HepG2 (cell line): ENCODE measurements around the gene AHSG. TPM values are rescaled to one million over a fixed set of nuclear protein-coding genes. Genes with fewer than 3 reads are reported as not detected.
A peak's percentile ranks its signal among the peaks of the same experiment; 100 is the strongest.

ENCODE experiments used
- ARHGAP35 ChIP-seq: sonication (generic); formaldehyde crosslinking; IDR thresholded peaks from 2 replicates; pipeline ENCODE4 v1.9.0; 2022; ENCODE audit warnings: mild to moderate bottlenecking, inconsistent platforms, moderate library complexity, missing genetic modification reagents, borderline replicate concordance
- CEBPG ChIP-seq: IDR thresholded peaks from 2 replicates; pipeline ENCODE4 v1.6.1; 2016
- CHD4 ChIP-seq: fragments of 200-600 bp; sonication (generic); IDR thresholded peaks from 2 replicates; pipeline ENCODE4 v1.7.0; 2017; ENCODE audit warnings: mild to moderate bottlenecking, low read length, borderline replicate concordance
- DRAP1 ChIP-seq: IDR thresholded peaks from 2 replicates; pipeline ENCODE4 v1.6.1; 2016; ENCODE audit warnings: missing genetic modification reagents, missing compliant biosample characterization
- FOXM1 ChIP-seq: sonication (generic); formaldehyde crosslinking; IDR thresholded peaks from 2 replicates; pipeline ENCODE4 v1.5.0; 2020; ENCODE audit warnings: missing genetic modification reagents
- GMEB2 ChIP-seq: IDR thresholded peaks from 2 replicates; pipeline ENCODE4 v1.6.1; 2016; ENCODE audit warnings: missing biosample characterization, missing genetic modification reagents, low read depth
- GRHL1 ChIP-seq: sonication (generic); formaldehyde crosslinking; conservative IDR thresholded peaks from 2 replicates; pipeline ENCODE4 v1.8.0; 2022; ENCODE audit warnings: missing genetic modification reagents
- MBD4 ChIP-seq: IDR thresholded peaks from 2 replicates; pipeline ENCODE4 v1.6.1; 2012; ENCODE audit warnings: low read length, inconsistent platforms, borderline replicate concordance
- NAIF1 ChIP-seq: sonication (generic); formaldehyde crosslinking; IDR thresholded peaks from 2 replicates; pipeline ENCODE4 v1.5.0; 2020; ENCODE audit warnings: mild to moderate bottlenecking, missing genetic modification reagents, borderline replicate concordance
- NCOA1 ChIP-seq: sonication (generic); formaldehyde crosslinking; IDR thresholded peaks from 2 replicates; pipeline ENCODE4 v1.9.0; 2021; ENCODE audit warnings: missing genetic modification reagents
- PPARG ChIP-seq: conservative IDR thresholded peaks from 2 replicates; pipeline ENCODE4 v1.6.1; 2016; ENCODE audit warnings: missing biosample characterization, missing genetic modification reagents
- RARG ChIP-seq: sonication (generic); formaldehyde crosslinking; IDR thresholded peaks from 2 replicates; pipeline ENCODE4 v1.4.0; 2020; ENCODE audit warnings: low read depth, mild to moderate bottlenecking, missing genetic modification reagents
- SOX13 ChIP-seq, 3 experiments: fragments of 450-650 bp in 1 of 3; sonication (generic) in 1 of 3; formaldehyde crosslinking in 1 of 3; IDR thresholded peaks in 2 of 3; conservative IDR thresholded peaks in 1 of 3; 2 replicates each; pipeline versions ENCODE4 v1.5.0 to v1.6.1; 2016 to 2020; ENCODE audit warnings: antibody characterized with exemption in 1 of 3, mild to moderate bottlenecking in 1 of 3, missing compliant biosample characterization in 1 of 3, missing genetic modification reagents in 1 of 3, moderate library complexity in 1 of 3
- SRSF9 ChIP-seq: fragments of 200-400 bp; formaldehyde crosslinking; IDR thresholded peaks from 2 replicates; pipeline ENCODE4 v1.6.1; 2018; ENCODE audit warnings: borderline replicate concordance, mild to moderate bottlenecking, low read depth, low read length; ENCODE audit not compliant: insufficient read depth, poor library complexity, severe bottlenecking
- YEATS2 ChIP-seq: sonication (generic); formaldehyde crosslinking; IDR thresholded peaks from 2 replicates; pipeline ENCODE4 v1.4.0; 2020; ENCODE audit warnings: missing genetic modification reagents, borderline replicate concordance
- ZFP91 ChIP-seq: sonication (generic); formaldehyde crosslinking; IDR thresholded peaks from 2 replicates; pipeline ENCODE4 v1.9.0; 2022; ENCODE audit warnings: missing genetic modification reagents, mild to moderate bottlenecking, borderline replicate concordance
- ZNF335 ChIP-seq: sonication (generic); formaldehyde crosslinking; IDR thresholded peaks from 2 replicates; pipeline ENCODE4 v1.4.0; 2020; ENCODE audit warnings: missing genetic modification reagents
- ZNF550 ChIP-seq: sonication (generic); formaldehyde crosslinking; IDR thresholded peaks from 2 replicates; pipeline ENCODE4 v1.4.0; 2020; ENCODE audit warnings: mild to moderate bottlenecking, missing genetic modification reagents, borderline replicate concordance
- ZSCAN29 ChIP-seq: sonication (generic); formaldehyde crosslinking; conservative IDR thresholded peaks from 2 replicates; pipeline ENCODE4 v1.4.0; 2020; ENCODE audit warnings: mild to moderate bottlenecking, missing genetic modification reagents
- polyA plus RNA-seq, 8 experiments: library from polyadenylated mRNA; depleted of rRNA in 3 of 8; stranded (reverse) in 7 of 8; unstranded in 1 of 8; fragments of >200 nt; fragmentation: Illumina TruSeq in 4 of 8; extraction: Trizol in 4 of 8; gene quantifications; 2 replicates each; pipeline versions ENCODE4 v1.2.1 to v1.2.3, GENCODE V29; 2011 to 2016; ENCODE audit warnings: low read depth in 4 of 8, missing spikeins in 1 of 8, mixed read lengths in 1 of 8; ENCODE audit not compliant: insufficient read depth in 1 of 8
- total RNA-seq, 5 experiments: library from RNA; depleted of rRNA; stranded (reverse); fragments of >200 nt; fragmentation: Illumina TruSeq; extraction: Trizol; gene quantifications; 2 replicates each; pipeline ENCODE4 v1.2.3, GENCODE V29; 2016; ENCODE audit warnings: low read depth in 1 of 5
- TF ChIP-seq, protein P1 (sequence below): sonication (generic); formaldehyde crosslinking; IDR thresholded peaks from 2 replicates; pipeline ENCODE4 v1.5.0; 2020; ENCODE audit warnings: mild to moderate bottlenecking, missing genetic modification reagents, borderline replicate concordance

The AHSG gene
- total and polyA plus RNA-seq, 2 of the 13 experiments (the other 11 are each of a cell fraction or from before 2014, with no cell fraction given), result 2,043 to 19,152 TPM

DNA sequence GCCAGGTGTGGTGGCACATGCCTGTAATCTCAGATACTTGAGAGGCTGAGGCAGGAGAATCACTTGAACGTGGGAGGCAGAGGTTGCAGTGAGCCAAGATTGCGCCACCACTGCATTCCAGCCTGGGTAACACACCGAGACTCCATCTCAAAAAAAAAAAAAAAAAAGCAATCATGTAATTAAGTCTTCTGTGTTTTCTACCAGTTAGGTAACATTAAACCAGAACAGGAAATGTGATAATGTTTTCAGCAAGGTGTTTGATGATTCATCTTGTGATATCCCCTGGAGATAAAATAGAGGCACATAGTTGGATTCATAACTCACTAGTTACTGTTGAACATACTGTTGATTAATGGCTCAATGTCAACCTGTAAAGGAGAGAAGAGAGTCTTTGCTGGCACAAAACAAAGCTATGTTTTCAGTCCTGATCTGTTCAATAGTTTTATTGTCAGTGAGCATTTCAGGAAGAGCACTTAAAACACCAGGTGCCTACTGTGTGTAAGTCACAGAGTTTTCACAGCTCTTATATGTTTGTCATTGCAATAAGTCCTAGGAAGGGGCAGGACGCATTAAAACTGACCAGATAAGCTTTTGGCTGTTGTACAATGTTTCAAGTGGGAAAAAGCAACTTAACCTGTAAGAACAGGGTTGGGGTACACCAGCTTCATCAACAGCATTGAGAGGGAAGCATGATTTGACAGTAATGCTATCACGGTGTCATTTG lies 22.8 kb upstream of the AHSG start (continued):
- TF ChIP-seq GRHL1, result no peak
- no peak for TF ChIP-seq ZNF335 (CRISPR knock-in tag)
- no peak for TF ChIP-seq ZNF550 (CRISPR knock-in tag)
- no peak for TF ChIP-seq ARHGAP35 (CRISPR knock-in tag)
- TF ChIP-seq MBD4, result no peak
- no peak for TF ChIP-seq YEATS2 (CRISPR knock-in tag)
- TF ChIP-seq, protein P1, sequence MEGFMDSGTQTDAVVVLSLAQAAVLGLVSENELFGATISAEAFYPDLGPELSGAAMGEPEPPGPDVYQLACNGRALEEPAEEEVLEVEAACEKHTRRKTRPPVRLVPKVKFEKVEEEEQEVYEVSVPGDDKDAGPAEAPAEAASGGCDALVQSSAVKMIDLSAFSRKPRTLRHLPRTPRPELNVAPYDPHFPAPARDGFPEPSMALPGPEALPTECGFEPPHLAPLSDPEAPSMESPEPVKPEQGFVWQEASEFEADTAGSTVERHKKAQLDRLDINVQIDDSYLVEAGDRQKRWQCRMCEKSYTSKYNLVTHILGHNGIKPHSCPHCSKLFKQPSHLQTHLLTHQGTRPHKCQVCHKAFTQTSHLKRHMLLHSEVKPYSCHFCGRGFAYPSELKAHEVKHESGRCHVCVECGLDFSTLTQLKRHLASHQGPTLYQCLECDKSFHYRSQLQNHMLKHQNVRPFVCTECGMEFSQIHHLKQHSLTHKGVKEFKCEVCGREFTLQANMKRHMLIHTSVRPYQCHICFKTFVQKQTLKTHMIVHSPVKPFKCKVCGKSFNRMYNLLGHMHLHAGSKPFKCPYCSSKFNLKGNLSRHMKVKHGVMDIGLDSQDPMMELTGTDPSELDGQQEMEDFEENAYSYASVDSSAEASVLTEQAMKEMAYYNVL, result no peak
- TF ChIP-seq DRAP1 (CRISPR knock-in tag), result no peak
- no peak for TF ChIP-seq SOX13 (IDR thresholded peaks at IDR 0.05)
- peak in 1 of 2 experiments; percentile 22; a peak in 1 of 4 replicates for TF ChIP-seq SOX13 (CRISPR knock-in tag; conservative IDR thresholded peaks at IDR 0.05 in 1 of 2, IDR thresholded peaks at IDR 0.05 in 1 of 2)
- TF ChIP-seq FOXM1 (CRISPR knock-in tag), result no peak
- TF ChIP-seq ZFP91, result no peak
- no peak for TF ChIP-seq NAIF1 (CRISPR knock-in tag)
- no peak for TF ChIP-seq NCOA1 (CRISPR knock-in tag)
- no peak; the same call in 1 of the 2 replicates for TF ChIP-seq RARG
- no peak for TF ChIP-seq ZSCAN29 (CRISPR knock-in tag)
- no peak for TF ChIP-seq SRSF9
- peak; percentile 89 for TF ChIP-seq CEBPG
- no peak for TF ChIP-seq GMEB2 (CRISPR knock-in tag)
- peak; percentile 93; the same call in 1 of the 2 replicates for TF ChIP-seq CHD4
- TF ChIP-seq PPARG, result no peak
